Activated T-cell treated with anti-CD3 and anti-CD28 coated beads, Interleukin-2, amount 50 U/mL, for 24 hours (primary cell): Measurements from ENCODE around the gene ALPI.

Experiments
- DNase-seq: peaks from one replicate; pipeline ENCODE4 v3.0.0-alpha.2; 2020
- H3K27ac Mint-ChIP-seq: 2 replicates; pipeline ENCODE4 v1.8.0; 2020; ENCODE audit warnings: mild to moderate bottlenecking, mixed read lengths
- H3K27me3 Mint-ChIP-seq: 2 replicates; pipeline ENCODE4 v1.8.0; 2020; ENCODE audit warnings: mixed read lengths
- H3K36me3 Mint-ChIP-seq: 2 replicates; pipeline ENCODE4 v1.8.0; 2020; ENCODE audit warnings: low read depth, mixed read lengths
- H3K4me1 Mint-ChIP-seq: 2 replicates; pipeline ENCODE4 v1.8.0; 2020; ENCODE audit warnings: low read depth, mixed read lengths
- H3K4me3 Mint-ChIP-seq: 2 replicates; pipeline ENCODE4 v1.8.0; 2020; ENCODE audit warnings: mild to moderate bottlenecking, moderate library complexity, mixed read lengths
- H3K9me3 Mint-ChIP-seq: 2 replicates; pipeline ENCODE4 v1.8.0; 2020; ENCODE audit warnings: mixed read lengths

The ALPI gene

DNA sequence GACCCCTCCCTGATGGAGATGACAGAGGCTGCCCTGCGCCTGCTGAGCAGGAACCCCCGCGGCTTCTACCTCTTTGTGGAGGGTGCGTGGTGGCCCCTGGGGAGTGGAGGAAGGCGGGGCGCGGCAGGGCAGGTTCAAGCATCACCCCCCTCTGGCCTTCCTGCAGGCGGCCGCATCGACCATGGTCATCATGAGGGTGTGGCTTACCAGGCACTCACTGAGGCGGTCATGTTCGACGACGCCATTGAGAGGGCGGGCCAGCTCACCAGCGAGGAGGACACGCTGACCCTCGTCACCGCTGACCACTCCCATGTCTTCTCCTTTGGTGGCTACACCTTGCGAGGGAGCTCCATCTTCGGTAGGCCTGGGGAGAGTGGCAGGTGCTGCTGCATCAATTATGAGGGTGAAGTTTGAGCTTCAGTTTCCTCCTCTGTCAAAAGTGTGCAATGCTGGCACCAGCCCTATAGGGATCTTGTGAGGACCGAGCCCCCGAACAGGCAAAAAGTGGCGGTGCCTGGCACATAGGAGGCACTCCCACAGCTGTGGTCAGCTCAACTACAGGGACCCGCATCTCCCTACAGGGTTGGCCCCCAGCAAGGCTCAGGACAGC lies 2.2 kb downstream of the ALPI start:
- Mint-ChIP-seq H3K36me3 (no peaks in the 10 kb centered on the region), H3K9me3 (no peaks in the 10 kb centered on the region), H3K27ac (no peak overlapping the region), H3K27me3 (peaks cover 31% of the 10 kb centered on the region), H3K4me3 (no peak overlapping the region), H3K4me1 (no peaks in the 10 kb centered on the region)
- peak; percentile 6 for DNase-seq

DNA sequence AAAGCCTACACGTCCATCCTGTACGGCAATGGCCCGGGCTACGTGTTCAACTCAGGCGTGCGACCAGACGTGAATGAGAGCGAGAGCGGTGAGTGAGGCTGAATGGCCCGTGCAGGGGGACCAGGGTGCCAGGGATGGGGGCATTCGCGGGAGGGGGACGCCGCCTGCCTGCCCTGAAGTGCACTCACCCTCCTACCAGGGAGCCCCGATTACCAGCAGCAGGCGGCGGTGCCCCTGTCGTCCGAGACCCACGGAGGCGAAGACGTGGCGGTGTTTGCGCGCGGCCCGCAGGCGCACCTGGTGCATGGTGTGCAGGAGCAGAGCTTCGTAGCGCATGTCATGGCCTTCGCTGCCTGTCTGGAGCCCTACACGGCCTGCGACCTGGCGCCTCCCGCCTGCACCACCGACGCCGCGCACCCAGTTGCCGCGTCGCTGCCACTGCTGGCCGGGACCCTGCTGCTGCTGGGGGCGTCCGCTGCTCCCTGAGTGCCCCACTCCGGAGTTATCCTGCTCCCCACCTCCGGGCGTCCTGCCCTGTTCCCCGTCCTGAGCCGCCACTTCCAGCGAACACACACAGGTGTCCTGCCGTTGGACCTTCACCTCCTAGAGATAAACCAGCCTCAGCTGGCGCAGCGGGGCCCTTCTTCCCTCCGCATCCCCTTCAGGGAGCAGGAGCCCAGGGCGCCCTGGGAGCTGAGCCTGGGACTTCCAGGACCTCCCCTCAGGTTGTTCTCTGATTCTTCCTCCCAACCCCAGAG lies 2.9 kb downstream of the ALPI start:
- H3K4me3 Mint-ChIP-seq = no peak overlapping the region
- no peak overlapping the region for H3K27ac Mint-ChIP-seq
- H3K27me3 Mint-ChIP-seq = peaks cover 31% of the 10 kb centered on the region
- DNase-seq = peak; percentile 9
- H3K4me1 Mint-ChIP-seq = no peaks in the 10 kb centered on the region
- no peaks in the 10 kb centered on the region for H3K36me3 Mint-ChIP-seq
- no peaks in the 10 kb centered on the region for H3K9me3 Mint-ChIP-seq

GRCh38 chr2:232459419-232460035 lies 3.6 kb downstream of the ALPI start:
- H3K36me3 Mint-ChIP-seq = no peaks in the 10 kb centered on the region
- no peak overlapping the region for H3K27ac Mint-ChIP-seq
- H3K9me3 Mint-ChIP-seq = no peaks in the 10 kb centered on the region
- H3K4me1 Mint-ChIP-seq = no peaks in the 10 kb centered on the region
- peaks cover 31% of the 10 kb centered on the region for H3K27me3 Mint-ChIP-seq
- H3K4me3 Mint-ChIP-seq = no peak overlapping the region
- DNase-seq = peak; percentile 12

GRCh38 chr2:232460171-232460570 lies 4.2 kb downstream of the ALPI start:
- no peaks in the 10 kb centered on the region for H3K36me3 Mint-ChIP-seq
- no peaks in the 10 kb centered on the region for H3K4me1 Mint-ChIP-seq
- no peak overlapping the region for H3K27ac Mint-ChIP-seq
- no peak overlapping the region for H3K4me3 Mint-ChIP-seq
- peaks cover 31% of the 10 kb centered on the region for H3K27me3 Mint-ChIP-seq
- H3K9me3 Mint-ChIP-seq = no peaks in the 10 kb centered on the region
- peak; percentile 6 for DNase-seq

DNA sequence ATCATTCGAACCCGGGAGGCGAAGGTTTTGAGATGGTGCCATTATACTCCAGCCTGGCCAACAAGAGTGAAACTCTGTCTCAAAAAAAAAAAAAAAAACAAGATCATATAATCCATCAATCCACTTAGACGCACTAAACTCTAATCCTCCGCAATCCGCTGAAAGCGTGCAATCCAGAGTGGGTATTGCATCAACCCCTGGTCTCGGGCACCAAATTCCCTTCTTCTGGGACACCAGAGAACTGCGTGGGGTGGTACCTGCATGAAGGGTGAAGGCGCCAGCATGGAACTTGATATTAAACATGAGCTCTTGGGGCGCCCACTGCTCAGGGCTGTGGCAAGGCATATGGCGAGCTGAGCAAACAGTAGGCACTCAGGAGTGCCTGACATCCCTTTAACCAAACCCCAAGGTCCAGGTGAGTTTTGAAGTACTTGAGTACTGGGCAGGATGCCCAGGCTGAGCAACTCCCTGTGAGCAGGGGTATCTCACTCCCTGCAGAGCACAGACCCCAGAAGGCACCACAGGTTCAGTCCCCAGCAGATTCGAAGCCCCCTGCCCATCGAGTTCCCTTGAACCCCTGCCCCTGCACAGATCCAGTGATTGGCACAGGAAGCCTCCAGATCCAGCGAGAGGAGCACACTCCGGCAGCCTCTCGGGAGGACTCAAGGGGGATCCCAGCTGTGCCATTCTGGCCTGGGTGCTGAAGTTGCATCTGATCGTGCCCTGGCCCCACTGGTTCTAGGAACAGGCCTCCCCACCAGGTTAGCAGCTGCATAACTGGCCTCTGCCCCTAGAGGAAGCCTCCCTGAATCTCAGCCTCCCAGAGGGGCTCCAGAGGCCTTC lies 8.0 kb downstream of the ALPI start:
- Mint-ChIP-seq H3K27ac (no peak overlapping the region), H3K4me3 (no peak overlapping the region), H3K4me1 (no peaks in the 10 kb centered on the region), H3K9me3 (no peaks in the 10 kb centered on the region), H3K36me3 (no peaks in the 10 kb centered on the region), H3K27me3 (peaks cover 15% of the 10 kb centered on the region)
- no peak for DNase-seq

GRCh38 chr2:232464544-232464885 lies 8.6 kb downstream of the ALPI start:
- Mint-ChIP-seq H3K36me3 (no peaks in the 10 kb centered on the region), H3K4me3 (no peak overlapping the region), H3K27me3 (peaks cover 10% of the 10 kb centered on the region), H3K27ac (no peak overlapping the region), H3K4me1 (no peaks in the 10 kb centered on the region), H3K9me3 (no peaks in the 10 kb centered on the region)
- no peak for DNase-seq

GRCh38 chr2:232465061-232465460 lies 9.1 kb downstream of the ALPI start:
- peaks cover 8% of the 10 kb centered on the region for H3K27me3 Mint-ChIP-seq
- H3K4me3 Mint-ChIP-seq = no peak overlapping the region
- H3K9me3 Mint-ChIP-seq = no peaks in the 10 kb centered on the region
- H3K36me3 Mint-ChIP-seq = no peaks in the 10 kb centered on the region
- DNase-seq = no peak
- no peaks in the 10 kb centered on the region for H3K4me1 Mint-ChIP-seq
- H3K27ac Mint-ChIP-seq = no peak overlapping the region

DNA sequence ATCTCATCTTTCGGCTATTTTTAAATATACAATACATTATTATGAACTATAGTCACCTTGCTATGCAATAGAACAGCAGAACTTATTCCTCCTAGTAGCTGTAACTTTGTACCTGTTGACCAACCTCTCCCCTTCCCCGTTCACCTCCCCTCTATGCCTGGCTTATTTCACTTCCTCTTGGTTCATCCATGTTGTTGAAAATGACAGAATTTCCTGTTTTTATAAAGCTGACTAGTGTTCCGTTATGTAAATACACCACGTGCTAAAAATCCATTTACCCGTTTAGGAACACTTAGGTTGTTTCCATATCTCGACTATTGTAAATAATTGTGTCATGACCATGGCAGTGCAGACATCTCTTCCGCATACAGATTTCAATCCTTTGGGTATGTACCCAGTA lies 10.3 kb downstream of the ALPI start:
- H3K4me1 Mint-ChIP-seq = no peaks in the 10 kb centered on the region
- DNase-seq = no peak
- H3K27me3 Mint-ChIP-seq = peaks cover 19% of the 10 kb centered on the region
- no peaks in the 10 kb centered on the region for H3K36me3 Mint-ChIP-seq
- H3K27ac Mint-ChIP-seq = no peak overlapping the region
- no peak overlapping the region for H3K4me3 Mint-ChIP-seq
- no peaks in the 10 kb centered on the region for H3K9me3 Mint-ChIP-seq

DNA sequence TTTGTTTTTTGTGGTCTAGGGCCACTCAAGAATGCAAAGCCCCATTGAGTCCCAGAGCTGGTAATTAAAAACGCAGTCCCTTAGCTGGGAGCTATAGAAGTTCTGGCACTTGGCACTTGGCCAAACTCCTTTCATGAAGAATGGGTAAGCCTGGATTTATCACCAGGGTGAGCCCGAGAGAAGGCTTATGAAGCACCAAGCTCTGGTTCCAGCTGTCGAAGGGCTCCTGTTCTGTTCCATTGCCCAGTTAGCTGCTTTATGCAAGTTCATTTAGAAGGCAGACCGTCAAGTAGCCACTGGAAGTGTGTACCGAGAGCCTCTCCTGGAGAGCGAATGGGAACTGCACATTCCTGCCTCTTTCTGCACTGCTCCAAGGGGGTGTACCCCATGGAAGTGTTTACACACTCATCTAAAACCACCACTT lies 17.5 kb downstream of the ALPI start:
- DNase-seq = no peak
- Mint-ChIP-seq H3K27me3 (peaks cover 53% of the 10 kb centered on the region), H3K4me3 (no peak overlapping the region), H3K4me1 (no peaks in the 10 kb centered on the region), H3K9me3 (peaks cover 15% of the 10 kb centered on the region), H3K27ac (no peak overlapping the region), H3K36me3 (no peaks in the 10 kb centered on the region)

DNA sequence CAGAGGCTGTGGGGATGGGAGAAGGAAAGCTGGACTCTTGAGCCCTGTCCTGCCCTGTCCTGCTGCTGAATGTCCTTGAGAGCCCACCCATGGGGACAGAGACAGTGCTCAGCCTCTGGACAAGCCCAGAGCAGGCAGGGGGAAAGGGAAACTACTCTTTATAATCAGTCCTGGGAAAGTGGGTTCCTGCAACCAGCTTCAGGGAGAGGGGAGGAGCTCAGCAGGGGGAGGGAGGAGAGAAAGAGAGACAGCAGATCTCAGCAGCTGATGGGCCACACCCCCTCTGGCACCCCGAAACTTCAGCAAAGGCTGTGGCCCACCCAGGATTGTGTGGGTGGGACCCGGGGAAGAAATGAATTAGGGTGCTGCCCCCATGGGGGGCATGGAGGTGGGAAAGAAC lies 20.1 kb downstream of the ALPI start:
- Mint-ChIP-seq H3K36me3 (no peaks in the 10 kb centered on the region), H3K27me3 (peaks cover 37% of the 10 kb centered on the region), H3K4me1 (no peaks in the 10 kb centered on the region), H3K27ac (no peak overlapping the region), H3K4me3 (no peak overlapping the region), H3K9me3 (peaks cover 15% of the 10 kb centered on the region)
- no peak for DNase-seq

DNA sequence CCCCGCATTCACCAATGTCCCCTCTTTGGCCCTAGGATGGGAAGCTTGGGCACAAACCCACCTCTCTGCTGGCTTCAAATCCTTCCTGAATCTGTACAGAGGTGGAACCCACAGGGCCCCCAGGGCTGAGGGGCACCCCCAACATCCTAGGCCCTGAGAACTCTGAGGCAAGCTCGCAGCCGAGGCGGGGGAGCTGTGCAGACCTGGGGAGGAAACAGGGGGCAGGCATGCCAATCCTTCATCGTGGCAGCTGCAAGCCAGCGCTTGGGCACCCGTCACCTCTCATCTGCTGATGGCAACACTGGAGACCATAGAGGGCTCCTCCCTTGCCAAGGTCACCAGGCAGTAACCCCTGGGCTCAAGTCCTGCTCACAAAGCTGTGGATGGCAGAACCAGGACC lies 20.8 kb downstream of the ALPI start:
- H3K27me3 Mint-ChIP-seq = peaks cover 30% of the 10 kb centered on the region

DNA sequence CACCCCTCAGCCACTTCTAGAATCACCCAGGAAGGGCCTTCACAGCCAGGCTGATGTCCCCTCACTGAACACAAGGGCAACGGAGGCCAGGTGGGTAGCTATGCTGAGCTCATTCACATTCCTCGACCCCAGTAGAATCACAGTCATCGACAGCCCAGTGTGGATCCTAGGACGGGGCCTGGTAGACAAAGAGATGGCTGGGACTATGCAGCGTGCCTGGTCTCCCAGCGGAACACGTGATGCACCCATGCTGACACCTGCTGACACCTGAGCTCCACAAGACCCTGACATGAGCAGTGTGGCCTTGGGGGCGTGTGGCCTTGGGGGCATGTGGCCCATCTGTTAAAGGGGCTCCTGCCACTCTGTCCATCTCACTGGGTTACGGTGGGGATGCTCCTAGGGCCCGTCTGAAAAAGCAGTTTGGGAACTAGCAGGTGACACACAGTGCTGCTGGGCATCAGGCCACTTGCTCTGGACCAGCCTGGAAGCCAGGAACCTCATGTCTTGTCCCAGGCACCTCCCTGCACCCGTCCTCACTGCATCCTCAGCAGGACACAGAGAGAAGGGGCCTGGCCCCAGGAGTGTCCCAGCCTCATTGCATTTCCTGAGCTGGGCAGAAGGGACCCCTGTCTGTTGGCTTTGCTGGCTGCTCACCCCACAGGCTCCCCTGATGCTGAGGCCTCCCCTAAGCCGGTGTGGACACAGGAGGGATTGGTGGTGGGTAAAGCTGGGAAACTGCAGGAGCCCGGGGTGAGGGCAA lies 22.0 kb downstream of the ALPI start:
- DNase-seq = no peak
- H3K27ac Mint-ChIP-seq = no peak overlapping the region
- H3K27me3 Mint-ChIP-seq = peaks cover 29% of the 10 kb centered on the region
- no peaks in the 10 kb centered on the region for H3K4me1 Mint-ChIP-seq
- no peaks in the 10 kb centered on the region for H3K36me3 Mint-ChIP-seq
- peaks cover under 1% of the 10 kb centered on the region for H3K9me3 Mint-ChIP-seq
- H3K4me3 Mint-ChIP-seq = no peak overlapping the region

More for the DNA sequence above, 20.8 kb downstream of the ALPI start:
- H3K36me3 Mint-ChIP-seq = no peaks in the 10 kb centered on the region
- no peak overlapping the region for H3K4me3 Mint-ChIP-seq
- no peaks in the 10 kb centered on the region for H3K4me1 Mint-ChIP-seq
- no peak for DNase-seq
- H3K9me3 Mint-ChIP-seq = peaks cover 12% of the 10 kb centered on the region
- H3K27ac Mint-ChIP-seq = no peak overlapping the region

DNA sequence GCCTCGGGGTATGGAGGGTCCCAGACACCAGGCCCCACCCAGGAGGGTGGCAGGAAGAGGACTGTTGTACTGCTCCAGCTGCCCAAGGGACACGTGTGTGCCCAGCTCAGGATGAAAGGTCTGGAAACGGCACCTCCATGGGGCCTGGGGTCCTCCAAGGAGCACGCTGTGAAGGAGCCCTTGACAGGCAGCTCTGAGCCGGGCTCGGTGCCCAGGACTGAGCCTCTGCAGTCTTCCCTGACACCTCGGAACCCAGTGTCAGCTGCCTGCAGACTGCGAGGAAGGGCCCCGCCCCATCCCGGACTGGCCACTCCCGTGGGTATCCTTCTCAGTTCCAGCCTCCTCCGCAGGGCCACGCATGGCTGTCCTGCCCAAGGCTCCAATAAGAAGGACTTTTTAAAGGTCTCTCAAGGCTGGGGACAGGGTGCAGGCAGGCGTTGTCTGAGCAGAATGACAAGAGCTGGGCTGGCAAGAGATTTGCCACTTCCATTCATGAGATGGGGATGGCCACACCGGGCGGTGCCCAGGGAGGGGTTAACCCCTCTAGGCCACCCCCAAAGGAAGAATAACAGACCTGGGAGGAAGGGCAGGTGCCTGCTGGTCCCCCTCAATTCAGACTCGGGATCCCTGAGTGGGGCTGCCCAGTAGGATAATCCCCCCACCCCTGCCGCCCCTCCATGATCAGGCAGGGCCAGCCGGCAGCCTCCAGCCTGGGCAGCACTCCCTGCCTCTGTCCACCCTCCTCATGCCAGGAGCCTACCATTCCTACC lies 22.8 kb downstream of the ALPI start:
- Mint-ChIP-seq H3K4me3 (no peak overlapping the region), H3K4me1 (no peaks in the 10 kb centered on the region), H3K36me3 (no peaks in the 10 kb centered on the region), H3K27ac (no peak overlapping the region), H3K27me3 (peaks cover 28% of the 10 kb centered on the region), H3K9me3 (no peaks in the 10 kb centered on the region)
- DNase-seq = no peak
